ENCODE results near the gene RAB28.

GRCh38 chr4:13378973-13379759 is 105.0 kb downstream of the RAB28 start:
- TF ChIP-seq CTCF (IDR thresholded peaks at IDR 0.05; ENCODE audit: insufficient read depth, low read length, poor library complexity, severe bottlenecking), result no peak
- no peak for TF ChIP-seq EZH2phosphoT487 (conservative IDR thresholded peaks at IDR 0.05; ENCODE audit: low read length)
